ENCODE results near the gene DOK1.
A peak's percentile ranks its signal among the peaks of the same experiment; 100 is the strongest.

Gene DOK1

DNA sequence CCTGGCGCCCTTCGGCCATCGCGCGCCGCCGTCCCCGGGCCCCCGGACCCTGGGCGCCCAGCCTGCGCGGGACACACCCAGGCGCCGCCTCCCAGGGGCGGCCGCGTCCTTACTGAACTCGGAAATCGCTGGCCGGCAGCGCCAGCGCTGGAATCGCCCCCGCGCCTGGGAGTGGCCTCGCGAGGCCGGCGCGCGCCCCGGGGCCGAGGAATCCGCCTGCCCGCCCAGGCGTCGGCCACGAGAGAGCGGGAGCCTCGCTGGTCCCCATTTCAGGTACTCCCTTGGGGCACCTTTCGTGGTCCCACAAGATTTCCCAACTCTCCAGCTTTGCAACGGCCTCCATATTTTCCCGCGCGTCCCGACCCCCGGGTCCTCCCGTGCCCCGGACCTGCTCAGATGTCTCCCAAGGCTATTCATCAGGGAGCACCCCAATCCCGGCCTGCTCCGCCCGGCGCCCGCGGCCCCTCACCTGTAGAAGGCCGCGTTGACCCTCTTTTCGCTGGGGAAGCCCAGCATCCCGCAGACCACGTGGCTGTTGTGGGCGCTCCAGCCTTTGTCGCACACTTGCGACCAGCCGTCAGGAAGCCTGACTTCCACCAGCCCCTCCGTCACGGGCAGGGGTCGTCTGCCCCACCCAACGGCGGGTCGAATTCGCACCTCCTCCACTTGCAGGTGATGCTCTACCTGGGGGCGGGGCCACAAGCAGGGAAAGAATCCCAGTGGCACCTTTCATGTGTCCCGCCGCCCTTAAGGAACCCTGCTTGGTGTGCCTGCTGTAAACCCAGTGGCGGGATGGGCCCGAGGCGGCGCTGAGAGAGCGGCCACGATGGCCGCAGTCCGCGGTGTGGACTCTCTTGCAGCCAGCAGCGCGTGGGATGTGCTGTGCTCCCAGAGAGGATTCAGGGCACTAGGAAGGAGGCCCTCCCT, 5.4 kb upstream of the DOK1 start:
- no peak for FAIRE-seq
- peak; percentile 54 for TF ChIP-seq POLR2A (IDR thresholded peaks at IDR 0.05; ENCODE audit: low read depth, low read length)
- peak; percentile 75 for DNase-seq (ENCODE audit: insufficient read length, low spot score)

- TF ChIP-seq POLR2A (IDR thresholded peaks at IDR 0.05; ENCODE audit: low read depth, low read length), result no peak
- DNase-seq (ENCODE audit: insufficient read length, low spot score), result no peak
- FAIRE-seq, result no peak
Measured at GRCh38 chr2:74550231-74550630, 4.3 kb upstream of the DOK1 start.

DNA sequence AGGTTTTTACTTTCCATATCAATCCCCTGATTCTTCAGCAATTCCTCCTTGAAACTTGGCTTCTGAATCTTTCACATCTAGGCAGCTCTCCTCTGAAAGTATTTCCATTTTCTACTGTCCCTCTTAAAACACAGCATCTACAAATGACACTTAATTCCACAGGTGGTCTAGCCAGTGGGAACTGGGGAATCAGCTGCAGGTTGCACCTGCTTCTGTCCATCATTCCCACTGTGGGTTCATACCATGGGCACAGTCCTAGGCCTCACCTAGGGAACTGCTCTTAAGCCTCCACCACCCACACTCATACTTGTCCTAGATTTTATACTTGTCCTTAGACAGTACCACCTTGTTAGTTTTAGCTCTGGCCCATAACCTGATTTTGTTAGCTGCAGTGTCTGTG, 3.0 kb upstream of the DOK1 start:
- TF ChIP-seq POLR2A (IDR thresholded peaks at IDR 0.05; ENCODE audit: low read depth, low read length), result no peak
- no peak for DNase-seq (ENCODE audit: insufficient read length, low spot score)
- FAIRE-seq, result no peak

GRCh38 chr2:74551942-74552913, 2.3 kb upstream of the DOK1 start:
- no peak for FAIRE-seq
- DNase-seq (ENCODE audit: insufficient read length, low spot score), result no peak
- TF ChIP-seq POLR2A (IDR thresholded peaks at IDR 0.05; ENCODE audit: low read depth, low read length), result no peak

- DNase-seq (ENCODE audit: insufficient read length, low spot score), result no peak
Measured at GRCh38 chr2:74552914-74553811, 1.4 kb upstream of the DOK1 start.

GRCh38 chr2:74554820-74555531, 456 bp downstream of the DOK1 start:
- FAIRE-seq (no peak), DNase-seq (ENCODE audit: insufficient read length, low spot score) (peak; percentile 59)
- 0 out of 2 replicates have a peak, but pooled peaks have one; percentile 25 for TF ChIP-seq POLR2A (IDR thresholded peaks at IDR 0.05; ENCODE audit: low read depth, low read length)

More at GRCh38 chr2:74552914-74553811, 1.4 kb upstream of the DOK1 start:
- no peak for TF ChIP-seq POLR2A (IDR thresholded peaks at IDR 0.05; ENCODE audit: low read depth, low read length)
- FAIRE-seq, result no peak

DNA sequence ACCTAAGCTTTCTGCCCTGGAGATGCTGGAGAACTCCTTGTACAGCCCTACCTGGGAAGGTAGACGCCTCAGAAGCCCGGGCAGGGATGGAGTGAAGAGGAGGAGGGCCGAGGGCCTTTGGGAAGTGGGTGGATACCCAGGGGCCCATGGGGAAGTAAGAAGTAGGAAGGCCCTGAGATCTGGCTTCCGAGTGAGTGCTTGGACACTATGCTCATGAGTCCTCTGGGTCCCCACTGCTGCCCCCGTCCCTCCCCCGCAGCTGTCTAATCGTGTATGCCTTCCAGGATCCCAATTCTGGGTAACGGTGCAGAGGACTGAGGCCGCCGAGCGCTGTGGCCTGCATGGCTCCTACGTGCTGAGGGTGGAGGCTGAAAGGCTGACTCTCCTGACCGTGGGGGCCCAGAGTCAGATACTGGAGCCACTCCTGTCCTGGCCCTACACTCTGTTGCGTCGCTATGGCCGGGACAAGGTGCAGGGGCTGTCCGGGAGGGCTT, 1.1 kb downstream of the DOK1 start:
- FAIRE-seq (no peak), DNase-seq (ENCODE audit: insufficient read length, low spot score) (no peak)
- TF ChIP-seq POLR2A (IDR thresholded peaks at IDR 0.05; ENCODE audit: low read depth, low read length), result no peak

DNA sequence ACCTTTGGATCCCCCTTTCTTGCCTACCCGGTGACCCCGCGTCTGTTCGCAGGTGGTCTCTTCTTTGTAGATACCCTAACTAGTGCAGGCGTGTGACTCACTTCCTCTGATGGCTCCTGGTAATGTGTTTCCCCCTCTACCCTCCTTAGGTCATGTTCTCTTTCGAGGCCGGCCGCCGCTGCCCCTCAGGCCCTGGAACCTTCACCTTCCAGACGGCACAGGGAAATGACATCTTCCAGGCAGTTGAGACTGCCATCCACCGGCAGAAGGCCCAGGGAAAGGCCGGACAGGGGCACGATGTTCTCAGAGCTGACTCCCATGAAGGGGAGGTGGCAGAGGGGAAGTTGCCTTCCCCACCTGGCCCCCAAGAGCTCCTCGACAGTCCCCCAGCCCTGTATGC, 1.6 kb downstream of the DOK1 start:
- TF ChIP-seq POLR2A (IDR thresholded peaks at IDR 0.05; ENCODE audit: low read depth, low read length), result no peak
- DNase-seq (ENCODE audit: insufficient read length, low spot score), result no peak
- no peak for FAIRE-seq

GRCh38 chr2:74556831-74557370, 2.4 kb downstream of the DOK1 start:
- no peak for DNase-seq (ENCODE audit: insufficient read length, low spot score)
- TF ChIP-seq POLR2A (IDR thresholded peaks at IDR 0.05; ENCODE audit: low read depth, low read length), result no peak
- no peak for FAIRE-seq

GRCh38 chr2:74558284-74559230, 4.0 kb downstream of the DOK1 start:
- no peak for TF ChIP-seq POLR2A (IDR thresholded peaks at IDR 0.05; ENCODE audit: low read depth, low read length)
- FAIRE-seq (no peak), DNase-seq (ENCODE audit: insufficient read length, low spot score) (no peak)

DNA sequence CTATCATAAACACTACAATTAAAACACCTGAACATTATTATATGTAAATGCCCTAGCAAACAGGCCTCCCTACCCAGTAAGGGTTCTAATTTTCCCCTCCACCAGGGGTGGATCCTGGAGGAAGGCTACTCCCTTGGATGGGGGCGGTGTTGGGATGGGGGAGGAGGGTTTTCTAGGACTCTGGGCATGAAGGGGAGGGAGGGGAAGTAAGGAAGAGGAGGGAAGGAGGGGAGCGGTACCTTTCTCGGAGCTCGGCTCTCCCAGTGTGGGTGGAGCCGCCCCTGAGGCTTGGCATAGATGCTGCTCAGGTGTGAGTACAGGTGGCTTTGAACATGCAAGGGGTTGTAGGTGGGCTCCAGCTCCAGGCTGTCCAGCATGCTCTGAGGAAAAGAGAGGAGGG, 5.4 kb downstream of the DOK1 start:
- TF ChIP-seq POLR2A (IDR thresholded peaks at IDR 0.05; ENCODE audit: low read depth, low read length), result no peak
- DNase-seq (ENCODE audit: insufficient read length, low spot score) (no peak), FAIRE-seq (no peak)

All from H54 (cell line).